PFSK-1 (cell line): ENCODE measurements around the gene SVIL.

Experiments used
- FOXP2 ChIP-seq: optimal IDR thresholded peaks from 2 replicates; pipeline ENCODE3; 2011; ENCODE audit warnings: borderline replicate concordance, control low read depth, inconsistent platforms; ENCODE audit not compliant: insufficient read depth; ENCODE audit errors: extremely low read length, extremely low read depth
- POLR2AphosphoS5 ChIP-seq: IDR thresholded peaks from 2 replicates; pipeline ENCODE4 v1.6.1; 2012; ENCODE audit warnings: low read depth, mild to moderate bottlenecking, control low read depth, low read length, moderate library complexity
- REST ChIP-seq, 2 experiments: IDR thresholded peaks; 2 replicates each; pipeline versions ENCODE4 v1.6.1 to v1.8.0; 2011 to 2012; ENCODE audit warnings: low read depth in 2 of 2, low read length in 2 of 2, control low read depth in 1 of 2, inconsistent platforms in 1 of 2, mild to moderate bottlenecking in 1 of 2, moderate library complexity in 1 of 2; ENCODE audit not compliant: insufficient read depth in 1 of 2
- SIN3A ChIP-seq: IDR thresholded peaks from 2 replicates; pipeline ENCODE4 v1.6.1; 2012; ENCODE audit warnings: mild to moderate bottlenecking, low read length, moderate library complexity, borderline replicate concordance; ENCODE audit not compliant: insufficient read depth
- TAF1 ChIP-seq: IDR thresholded peaks from 2 replicates; pipeline ENCODE4 v1.6.1; 2012; ENCODE audit warnings: low read length, control low read depth, borderline replicate concordance; ENCODE audit not compliant: insufficient read depth

Gene SVIL

GRCh38 chr10:29486433-29486832 is 148.3 kb downstream of the SVIL start:
- TF ChIP-seq FOXP2 (no peak), POLR2AphosphoS5 (no peak), SIN3A (no peak), TAF1 (no peak), REST (IDR thresholded peaks at IDR 0.05; ENCODE audit: insufficient read depth in 1 of 2, low read depth in 2 of 2, low read length in 2 of 2) (no peak)

- TF ChIP-seq TAF1 (no peak), POLR2AphosphoS5 (no peak), REST (IDR thresholded peaks at IDR 0.05; ENCODE audit: insufficient read depth in 1 of 2, low read depth in 2 of 2, low read length in 2 of 2) (no peak), FOXP2 (peak; percentile 27), SIN3A (peak; percentile 38; the same call in 1 of the 2 replicates)
These were observed 152.0 kb downstream of the SVIL start for GRCh38 chr10:29482591-29483431.

- TF ChIP-seq SIN3A (no peak), FOXP2 (no peak), TAF1 (no peak), POLR2AphosphoS5 (no peak), REST (IDR thresholded peaks at IDR 0.05; ENCODE audit: insufficient read depth in 1 of 2, low read depth in 2 of 2, low read length in 2 of 2) (no peak)
These were observed 152.8 kb downstream of the SVIL start for GRCh38 chr10:29481906-29482440.

GRCh38 chr10:29479981-29480954 is 154.5 kb downstream of the SVIL start:
- TF ChIP-seq TAF1 (no peak), SIN3A (no peak), FOXP2 (no peak), POLR2AphosphoS5 (no peak)
